Jurkat, Clone E6-1 (cell line): ENCODE data around the gene FCER1G.
"Not testable (repeated sequence)": the region's sequence is repeated elsewhere in the genome, so short reads cannot be mapped to it uniquely, and the experiment has no call there.

Source experiments
- DNase-seq: peaks from one replicate; pipeline ENCODE4 v3.0.0-alpha.2; 2011; ENCODE audit warnings: low read depth, low spot score
- H3K4me3 ChIP-seq: 2 replicates; pipeline ENCODE4 v1.5.1; 2011; ENCODE audit warnings: mild to moderate bottlenecking, low read length, control low read depth, moderate library complexity

FCER1G gene

DNA sequence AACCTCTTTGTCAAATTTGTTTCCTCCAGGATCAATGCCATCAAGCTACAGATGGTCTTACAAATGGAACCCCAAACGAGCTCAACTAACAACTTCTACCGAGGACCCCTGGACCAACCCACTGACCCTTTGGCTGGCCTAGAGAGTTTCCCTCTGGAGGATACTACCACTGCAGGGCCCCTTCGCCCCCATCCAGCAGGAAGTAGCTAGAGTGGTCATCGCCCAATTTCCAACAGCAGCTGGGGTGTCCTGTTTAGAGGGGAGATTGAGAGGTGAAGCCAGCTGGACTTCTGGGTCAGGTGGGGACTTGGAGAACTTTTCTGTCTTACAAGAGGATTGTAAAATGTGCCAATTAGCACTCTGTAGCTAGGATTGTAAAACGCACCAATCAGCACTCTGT, 42.0 kb downstream of the FCER1G start:
- DNase-seq, H3K4me3 ChIP-seq: not testable (repeated sequence)

DNA sequence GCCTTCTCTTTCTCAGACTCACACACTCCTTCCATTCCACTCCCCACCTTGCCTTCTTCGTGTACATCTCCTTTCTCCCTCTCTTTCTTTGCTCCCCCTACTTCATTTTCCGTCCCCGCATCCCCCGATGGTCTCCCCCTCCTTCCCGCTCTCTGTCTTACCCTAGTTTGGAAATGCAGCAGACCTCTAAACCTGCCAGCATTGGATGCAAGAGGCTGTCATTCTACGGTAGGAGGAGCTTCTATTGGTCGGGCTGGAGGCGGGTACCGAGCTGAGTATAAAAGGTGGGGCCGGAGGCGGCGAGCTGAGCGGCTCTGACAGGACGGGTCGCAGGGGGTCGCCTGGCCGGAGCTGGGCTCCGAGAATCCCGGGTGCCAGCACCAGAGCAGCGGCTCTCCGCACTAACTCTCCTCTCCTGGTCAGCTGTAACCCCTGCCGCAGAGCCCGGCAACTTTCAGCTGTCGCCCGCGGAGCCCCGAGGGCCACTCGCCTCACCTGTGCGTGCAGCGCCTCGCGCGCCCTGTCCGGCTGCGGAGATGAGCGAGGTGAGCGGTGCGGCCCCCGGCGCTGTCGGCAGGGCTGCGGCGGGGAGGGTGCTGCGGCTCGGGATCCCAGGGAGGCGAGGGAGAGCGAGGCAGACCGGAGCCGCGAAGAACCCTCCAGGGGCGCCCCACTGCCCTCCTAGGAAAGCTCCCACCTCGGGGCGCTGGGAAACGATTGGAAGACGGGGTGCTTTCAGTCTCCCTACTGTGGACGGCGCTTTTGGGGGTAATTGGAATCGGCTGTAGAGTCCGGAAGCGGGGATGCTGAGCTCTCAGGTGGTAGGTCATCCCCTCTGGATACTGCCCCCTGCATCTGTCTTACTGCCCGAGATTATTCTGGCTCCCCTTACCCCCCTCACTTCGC, 43.6 kb downstream of the FCER1G start, which contains the start of gene PCP4L1:
TSS of gene PCP4L1 (plus strand) at position 307 of the 906 bp plus-strand sequence. CDS start at position 537, 230 bp downstream.
- DNase-seq: no peak
- no peak within 1 kb of the TSS for H3K4me3 ChIP-seq

GRCh38 chr1:161259345-161259702, 44.2 kb downstream of the FCER1G start:
- H3K4me3 ChIP-seq: no peak overlapping the region
- no peak for DNase-seq

DNA sequence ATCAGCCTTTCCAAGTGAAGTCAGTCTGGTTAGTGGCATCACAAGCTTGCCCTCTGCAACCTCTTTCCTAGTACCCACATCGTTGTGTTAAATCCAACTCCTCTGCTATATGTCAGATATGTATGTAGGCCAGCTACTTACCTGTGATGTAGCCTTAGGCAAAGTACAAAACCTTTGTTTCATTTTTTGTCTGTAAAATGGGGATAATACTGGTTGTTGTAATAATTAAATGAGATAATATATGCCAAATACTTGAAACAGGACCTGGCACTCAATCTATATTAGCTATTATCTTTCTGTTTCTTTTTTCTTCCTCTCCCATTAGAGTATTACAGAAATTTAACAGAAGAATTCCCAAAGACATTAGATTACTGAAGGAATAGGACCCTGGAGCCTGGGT, 44.7 kb downstream of the FCER1G start:
- no peak for DNase-seq
- no peak overlapping the region for H3K4me3 ChIP-seq

GRCh38 chr1:161260376-161261260, 45.5 kb downstream of the FCER1G start:
- H3K4me3 ChIP-seq: no peak overlapping the region
- peak; percentile 5 for DNase-seq

DNA sequence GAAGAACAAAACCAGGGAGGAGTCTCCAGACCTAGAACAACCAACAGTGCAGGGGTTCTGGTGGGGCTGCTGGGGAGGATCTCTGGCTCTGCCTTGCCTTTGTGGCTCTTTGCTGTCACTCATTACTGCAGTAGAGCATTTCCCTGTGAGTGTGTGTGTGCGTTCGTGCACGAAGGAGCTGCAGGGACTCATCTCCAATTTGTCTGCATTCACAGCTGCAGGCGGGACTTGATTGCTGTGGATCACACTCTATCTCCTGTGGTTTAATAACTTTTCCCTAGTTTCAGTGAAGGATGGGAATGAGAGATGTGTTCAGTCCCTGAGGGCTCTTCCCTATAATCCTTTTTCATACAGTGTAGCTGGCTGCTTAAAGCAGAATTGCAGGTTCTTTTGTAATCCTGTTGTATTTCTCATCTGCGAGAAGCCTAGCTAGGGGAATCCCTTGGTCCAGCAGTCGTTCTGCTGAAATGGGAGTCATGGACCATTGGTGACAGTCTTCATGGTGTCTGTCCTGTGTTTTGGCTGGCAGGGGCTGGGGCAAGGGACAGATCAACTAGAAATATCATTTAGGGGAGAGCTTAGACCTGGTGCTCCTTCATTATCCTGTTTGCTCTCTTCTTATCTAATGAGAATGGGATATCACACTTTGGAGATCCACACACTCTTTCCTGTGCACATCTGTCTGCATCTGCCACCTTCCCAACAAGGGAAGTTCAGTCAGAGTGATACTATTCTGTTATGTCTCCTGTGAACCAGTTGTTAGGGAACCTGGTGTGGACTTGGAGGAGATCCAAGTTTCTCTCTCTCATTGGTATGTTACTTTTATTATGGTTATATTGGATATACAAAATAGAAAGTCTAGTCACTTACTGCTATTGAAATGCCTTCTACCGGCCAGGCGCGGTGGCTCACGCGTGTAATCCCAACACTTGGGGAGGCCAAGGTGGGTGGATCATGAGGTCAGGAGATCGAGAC, 46.5 kb downstream of the FCER1G start:
- no peak for DNase-seq
- no peak overlapping the region for H3K4me3 ChIP-seq

DNA sequence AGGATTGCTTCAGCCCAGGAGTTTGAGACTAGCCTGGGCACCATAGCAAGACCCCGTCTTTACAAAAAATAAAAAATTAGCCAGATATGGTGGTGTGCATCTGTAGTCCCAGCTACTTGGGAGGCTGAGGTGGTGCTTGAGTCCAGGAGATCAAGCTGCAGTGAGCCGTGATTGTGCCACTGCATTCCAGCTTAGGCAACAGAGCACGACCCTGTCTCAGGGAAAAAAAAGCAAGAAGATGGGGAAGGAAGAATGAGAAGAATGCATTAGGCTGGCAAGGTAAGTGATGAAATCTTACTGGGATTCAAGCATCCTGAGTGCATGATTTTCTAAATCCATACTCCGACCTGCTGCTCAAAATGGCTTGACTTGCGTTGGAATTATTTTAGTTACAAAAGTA, 50.2 kb downstream of the FCER1G start:
- no peak for DNase-seq
- no peak overlapping the region for H3K4me3 ChIP-seq

- H3K4me3 ChIP-seq: no peak overlapping the region
- no peak for DNase-seq
These were observed 51.1 kb downstream of the FCER1G start for GRCh38 chr1:161266202-161266601.

- no peak for DNase-seq
- H3K4me3 ChIP-seq: no peak overlapping the region
These were observed 51.7 kb downstream of the FCER1G start for GRCh38 chr1:161266836-161267235.

GRCh38 chr1:161267321-161267720, 52.2 kb downstream of the FCER1G start:
- DNase-seq: no peak
- H3K4me3 ChIP-seq: no peak overlapping the region
